Measurements from ENCODE around the gene SGSH. TPM values are rescaled to one million over a fixed set of nuclear protein-coding genes. Genes with fewer than 3 reads are reported as not detected.

SGSH gene
- polyA plus RNA-seq, 1 experiment = 44.4 TPM

DNA sequence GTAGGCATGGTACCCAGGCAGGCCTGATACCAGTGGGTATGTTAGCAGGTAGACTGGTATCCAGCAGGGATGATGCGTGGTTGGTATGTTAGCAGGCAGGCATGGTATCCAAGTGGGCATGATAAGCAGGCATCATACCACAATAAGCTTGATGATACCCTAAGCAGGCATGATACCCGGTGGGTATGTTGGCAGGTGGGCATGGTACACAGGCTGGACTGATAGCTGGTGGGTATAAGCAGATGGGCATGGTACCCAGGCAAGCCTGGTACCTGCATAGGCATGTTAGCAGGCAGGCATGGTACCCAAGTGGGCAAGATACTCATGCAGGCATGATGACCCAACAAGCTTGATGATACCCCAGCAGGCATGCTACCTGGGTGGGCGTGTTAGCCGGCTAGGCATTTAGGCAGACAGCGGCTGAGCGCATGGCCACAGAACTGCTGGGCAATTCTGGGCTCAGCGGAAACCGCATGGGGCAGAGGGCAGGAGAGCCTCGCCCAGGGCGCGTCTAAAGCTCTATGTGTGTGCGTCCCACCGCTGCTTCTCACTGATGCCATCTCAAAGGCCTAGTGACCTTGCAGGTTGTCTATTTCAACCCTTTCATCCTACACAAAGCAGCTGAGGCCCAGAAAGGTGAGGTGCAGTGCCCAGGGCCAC is 2.3 kb downstream of the SGSH start:
- Histone ChIP-seq H3K4me3 (ENCODE audit: low read depth, low read length) (no peak overlapping the region), H3K27me3 (ENCODE audit: control insufficient read depth, insufficient read depth, low read length) (no peaks in the 10 kb centered on the region), H3K36me3 (ENCODE audit: control insufficient read depth, insufficient read depth, low read length) (peaks cover 19% of the 10 kb centered on the region)
- POLR2A ChIA-PET = no interaction called here
- no peak for DNase-seq (ENCODE audit: low read depth)
- CTCF ChIA-PET = interaction anchor here (0.9 to 1.7 kb wide), 3 partner anchors 11 to 116 kb away, joined by 3 to 8 read pairs (median 3); partner anchors contain the start of gene GAA
- TF ChIP-seq, protein P1, sequence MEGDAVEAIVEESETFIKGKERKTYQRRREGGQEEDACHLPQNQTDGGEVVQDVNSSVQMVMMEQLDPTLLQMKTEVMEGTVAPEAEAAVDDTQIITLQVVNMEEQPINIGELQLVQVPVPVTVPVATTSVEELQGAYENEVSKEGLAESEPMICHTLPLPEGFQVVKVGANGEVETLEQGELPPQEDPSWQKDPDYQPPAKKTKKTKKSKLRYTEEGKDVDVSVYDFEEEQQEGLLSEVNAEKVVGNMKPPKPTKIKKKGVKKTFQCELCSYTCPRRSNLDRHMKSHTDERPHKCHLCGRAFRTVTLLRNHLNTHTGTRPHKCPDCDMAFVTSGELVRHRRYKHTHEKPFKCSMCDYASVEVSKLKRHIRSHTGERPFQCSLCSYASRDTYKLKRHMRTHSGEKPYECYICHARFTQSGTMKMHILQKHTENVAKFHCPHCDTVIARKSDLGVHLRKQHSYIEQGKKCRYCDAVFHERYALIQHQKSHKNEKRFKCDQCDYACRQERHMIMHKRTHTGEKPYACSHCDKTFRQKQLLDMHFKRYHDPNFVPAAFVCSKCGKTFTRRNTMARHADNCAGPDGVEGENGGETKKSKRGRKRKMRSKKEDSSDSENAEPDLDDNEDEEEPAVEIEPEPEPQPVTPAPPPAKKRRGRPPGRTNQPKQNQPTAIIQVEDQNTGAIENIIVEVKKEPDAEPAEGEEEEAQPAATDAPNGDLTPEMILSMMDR (IDR thresholded peaks at IDR 0.05; ENCODE audit: insufficient read depth, low read depth, low read length) = no peak

DNA sequence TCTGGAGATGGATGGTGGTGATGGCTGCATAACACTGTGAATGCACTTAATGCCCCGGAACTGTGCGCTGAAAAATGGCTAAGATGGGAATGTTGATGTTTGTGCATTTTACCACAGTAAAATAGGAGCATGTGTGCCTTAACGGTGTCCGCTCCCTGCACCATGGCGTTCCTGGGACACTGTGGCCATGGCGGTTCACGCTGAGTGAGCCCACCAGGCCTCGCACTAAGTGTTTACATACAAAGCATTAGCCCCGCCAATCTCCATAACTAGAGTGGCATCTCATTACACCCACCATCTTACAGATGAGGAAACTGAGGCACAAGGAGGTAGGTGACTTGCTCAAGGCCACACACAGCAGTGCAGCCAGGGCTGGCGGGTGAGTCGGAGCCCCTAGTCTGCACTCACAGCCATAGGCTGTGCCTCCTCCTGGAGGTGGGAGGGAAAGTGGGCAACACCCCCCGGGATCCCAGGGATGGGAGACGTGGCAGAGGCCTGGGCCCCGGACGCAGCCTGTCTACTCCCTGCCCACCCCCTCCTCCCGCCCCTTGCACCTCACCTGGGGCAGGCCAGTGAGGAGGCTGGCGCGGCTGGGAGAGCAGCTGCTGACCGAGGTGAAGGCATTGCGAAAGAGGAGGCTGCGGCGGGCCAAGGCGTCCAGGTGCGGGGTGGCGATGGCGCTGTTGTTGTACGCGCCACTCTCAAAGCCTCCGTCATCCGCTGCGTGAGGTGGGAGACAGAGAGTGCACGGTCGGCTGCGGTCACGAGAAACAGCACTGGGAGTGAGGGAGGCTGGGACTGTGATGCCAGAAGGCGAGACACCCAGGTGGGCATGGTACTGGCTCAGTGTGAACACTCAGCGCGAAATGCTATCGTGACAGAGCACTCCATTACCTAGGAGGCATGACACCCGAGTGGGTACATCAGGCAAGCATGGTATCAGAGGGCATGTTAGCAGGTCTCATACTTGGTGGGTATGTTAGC is 3.4 kb downstream of the SGSH start:
- ChIA-PET CTCF (no interaction called here), POLR2A (no interaction called here)
- Histone ChIP-seq H3K27me3 (ENCODE audit: control insufficient read depth, insufficient read depth, low read length) (no peaks in the 10 kb centered on the region), H3K4me3 (ENCODE audit: low read depth, low read length) (no peak overlapping the region), H3K36me3 (ENCODE audit: control insufficient read depth, insufficient read depth, low read length) (peaks cover 19% of the 10 kb centered on the region)
- TF ChIP-seq, protein P1 (IDR thresholded peaks at IDR 0.05; ENCODE audit: insufficient read depth, low read depth, low read length) = no peak
- no peak for DNase-seq (ENCODE audit: low read depth)

GRCh38 chr17:80214878-80215210 is 5.3 kb downstream of the SGSH start:
- Histone ChIP-seq H3K4me3 (ENCODE audit: low read depth, low read length) (no peak overlapping the region), H3K36me3 (ENCODE audit: control insufficient read depth, insufficient read depth, low read length) (peaks cover 32% of the 10 kb centered on the region), H3K27me3 (ENCODE audit: control insufficient read depth, insufficient read depth, low read length) (no peaks in the 10 kb centered on the region)
- POLR2A ChIA-PET = no interaction called here
- TF ChIP-seq, protein P1 (IDR thresholded peaks at IDR 0.05; ENCODE audit: insufficient read depth, low read depth, low read length) = no peak
- DNase-seq (ENCODE audit: low read depth) = no peak
- CTCF ChIA-PET = no interaction called here

- Histone ChIP-seq H3K4me3 (ENCODE audit: low read depth, low read length) (no peak overlapping the region), H3K36me3 (ENCODE audit: control insufficient read depth, insufficient read depth, low read length) (peaks cover 34% of the 10 kb centered on the region), H3K27me3 (ENCODE audit: control insufficient read depth, insufficient read depth, low read length) (no peaks in the 10 kb centered on the region)
- ChIA-PET CTCF (no interaction called here), POLR2A (no interaction called here)
- no peak for DNase-seq (ENCODE audit: low read depth)
- TF ChIP-seq, protein P1 (IDR thresholded peaks at IDR 0.05; ENCODE audit: insufficient read depth, low read depth, low read length) = no peak
Observed at GRCh38 chr17:80214012-80214877, 5.9 kb downstream of the SGSH start.

GRCh38 chr17:80213643-80213975 is 6.5 kb downstream of the SGSH start:
- TF ChIP-seq, protein P1 (IDR thresholded peaks at IDR 0.05; ENCODE audit: insufficient read depth, low read depth, low read length) = no peak
- DNase-seq (ENCODE audit: low read depth) = no peak
- Histone ChIP-seq H3K27me3 (ENCODE audit: control insufficient read depth, insufficient read depth, low read length) (no peaks in the 10 kb centered on the region), H3K4me3 (ENCODE audit: low read depth, low read length) (no peak overlapping the region), H3K36me3 (ENCODE audit: control insufficient read depth, insufficient read depth, low read length) (peaks cover 34% of the 10 kb centered on the region)
- ChIA-PET CTCF (no interaction called here), POLR2A (no interaction called here)

Data from BJ (cell line).